K562 (cell line): ENCODE results near the gene HMSD. TPM values are rescaled to one million over a fixed set of nuclear protein-coding genes. Genes with fewer than 3 reads are reported as not detected.

Source experiments
- ATAC-seq: fragments of 200-7000 bp; cut with Tn5 transposase; 3 replicates; pipeline ENCODE4 v1.9.1; 2020; ENCODE audit warnings: moderate library complexity
- BruUV-seq: library from RNA; stranded (reverse); fragments of 400-500 nt; replicated peaks from 2 replicates; lab custom pipeline; 2021; lab: Mats Ljungman, UMichigan
- CTCF ChIA-PET: fragments of 300-600 bp; formaldehyde crosslinking; extraction: SDS; loops from one replicate; lab custom pipeline; 2021; ENCODE audit warnings: low intra/inter-chr PET ratio; lab: Yijun Ruan, JAX
- POLR2A ChIA-PET: fragments of 300-600, 350-650 bp; sonication (Branson Sonifier 250); formaldehyde crosslinking; extraction: SDS; loops from one replicate; lab custom pipeline; 2021; ENCODE audit warnings: antibody characterized with exemption, inconsistent platforms; lab: Yijun Ruan, JAX
- DNase-seq, 4 experiments: peaks; one replicate each; pipeline versions ENCODE4 v3.0.0 to v3.0.0-alpha.2; 2011 to 2018; ENCODE audit warnings: low spot score in 3 of 4, mixed read lengths in 3 of 4; ENCODE audit errors: extremely low read depth in 1 of 4
- FAIRE-seq: peaks from 2 replicates; lab custom pipeline; 2011; peaks lifted over from hg19 to GRCh38; lab: Jason Lieb, UNC
- H2AFZ ChIP-seq: 2 replicates; pipeline ENCODE4 v1.6.0; 2011; ENCODE audit warnings: low read depth, low read length, control low read depth, inconsistent platforms
- H3K27ac ChIP-seq: fragments of 200-600 bp; 3 replicates; pipeline ENCODE4 v1.8.0; 2011; ENCODE audit warnings: low read depth, mild to moderate bottlenecking, control low read depth, inconsistent platforms, low read length, moderate library complexity, mixed read lengths; ENCODE audit errors: extremely low read depth
- H3K27me3 ChIP-seq, 2 experiments: fragments of 300-600 bp in 1 of 2; 2 replicates in 1 of 2; 3 replicates in 1 of 2; pipeline versions ENCODE4 v1.6.0 to v1.8.0; 2011; ENCODE audit warnings: inconsistent platforms in 2 of 2, low read length in 2 of 2, mild to moderate bottlenecking in 1 of 2, mixed read lengths in 1 of 2, moderate library complexity in 1 of 2; ENCODE audit not compliant: control insufficient read depth in 2 of 2, insufficient read depth in 2 of 2
- H3K36me3 ChIP-seq: fragments of 300-600 bp; 3 replicates; pipeline ENCODE4 v1.8.0; 2011; ENCODE audit warnings: mild to moderate bottlenecking, low read length, inconsistent platforms; ENCODE audit not compliant: control insufficient read depth, insufficient read depth
- H3K4me1 ChIP-seq, 2 experiments: fragments of 200-600 bp in 1 of 2; replicated peaks in 1 of 2; 2 replicates in 1 of 2; 3 replicates in 1 of 2; pipeline versions ENCODE4 v1.5.1 to v1.8.0; 2011; ENCODE audit warnings: inconsistent platforms in 2 of 2, low read length in 2 of 2, mild to moderate bottlenecking in 1 of 2, mixed read lengths in 1 of 2, moderate library complexity in 1 of 2; ENCODE audit not compliant: control insufficient read depth in 2 of 2, insufficient read depth in 2 of 2
- H3K4me2 ChIP-seq: 2 replicates; pipeline ENCODE4 v1.6.1; 2011; ENCODE audit warnings: low read length, control low read depth, inconsistent platforms, mixed read lengths; ENCODE audit not compliant: insufficient read depth
- H3K4me3 ChIP-seq: fragments of 200-600 bp; sonication (generic), shearing (Covaris generic); 2 replicates; pipeline ENCODE4 v1.5.1; 2016; ENCODE audit warnings: control low read depth, inconsistent platforms
- H3K79me2 ChIP-seq: fragments of 200-600 bp; 3 replicates; pipeline ENCODE4 v1.8.0; 2011; ENCODE audit warnings: low read length, inconsistent platforms; ENCODE audit not compliant: control insufficient read depth, insufficient read depth
- H3K9ac ChIP-seq, 2 experiments: 2 replicates each; pipeline versions ENCODE4 v1.6.0 to v1.6.1; 2011; ENCODE audit warnings: low read depth in 2 of 2, low read length in 2 of 2, control low read depth in 1 of 2, inconsistent platforms in 1 of 2, mild to moderate bottlenecking in 1 of 2, mixed read lengths in 1 of 2; ENCODE audit not compliant: insufficient read depth in 1 of 2
- H3K9me1 ChIP-seq: one replicate; pipeline ENCODE4 v1.6.0; 2011; ENCODE audit warnings: inconsistent platforms, mild to moderate bottlenecking, low read length, moderate library complexity; ENCODE audit not compliant: control insufficient read depth, insufficient read depth
- H3K9me3 ChIP-seq: replicated peaks from 2 replicates; pipeline ENCODE4 v1.5.1; 2011; ENCODE audit warnings: low read depth, low read length, inconsistent platforms; ENCODE audit not compliant: control insufficient read depth, insufficient read depth
- H4K20me1 ChIP-seq: replicated peaks from 2 replicates; pipeline ENCODE4 v1.6.1; 2011; ENCODE audit warnings: low read length, inconsistent platforms, mixed read lengths; ENCODE audit not compliant: control insufficient read depth, insufficient read depth
- ARID1B ChIP-seq: fragments of 450-650 bp; IDR thresholded peaks from 2 replicates; pipeline ENCODE4 v1.6.1; 2016; ENCODE audit warnings: antibody characterized with exemption, mild to moderate bottlenecking, inconsistent platforms
- ASH1L ChIP-seq: fragments of 450-650 bp; IDR thresholded peaks from 2 replicates; pipeline ENCODE4 v1.6.1; 2018; ENCODE audit warnings: borderline replicate concordance, mild to moderate bottlenecking, low read depth; ENCODE audit not compliant: partially characterized antibody
- ATF3 ChIP-seq, 2 experiments: fragments of 450-650 bp in 1 of 2; sonication (generic) in 1 of 2; formaldehyde crosslinking in 1 of 2; IDR thresholded peaks in 1 of 2; conservative IDR thresholded peaks in 1 of 2; 2 replicates each; pipeline versions ENCODE4 v1.6.1 to v1.8.1; 2016 to 2023; ENCODE audit warnings: mild to moderate bottlenecking in 2 of 2, moderate library complexity in 2 of 2, inconsistent platforms in 1 of 2, missing genetic modification reagents in 1 of 2
- ATF6 ChIP-seq: sonication (generic); formaldehyde crosslinking; IDR thresholded peaks from 2 replicates; pipeline ENCODE4 v1.4.0; 2020; ENCODE audit warnings: mild to moderate bottlenecking, missing genetic modification reagents
- CEBPB ChIP-seq: fragments of 450-650 bp; IDR thresholded peaks from 2 replicates; pipeline ENCODE4 v1.6.1; 2016; ENCODE audit warnings: missing genetic modification characterization, missing compliant biosample characterization
- HSF4 ChIP-seq: fragments of 250-450 bp; sonication (Bioruptor Pico); IDR thresholded peaks from 2 replicates; pipeline ENCODE4 v2.1.2; 2022; ENCODE audit warnings: mild to moderate bottlenecking, moderate library complexity, borderline replicate concordance
- MTF1 ChIP-seq: fragments of 250-450 bp; sonication (Bioruptor Pico); IDR thresholded peaks from 2 replicates; pipeline ENCODE4 v1.9.0; 2021; ENCODE audit warnings: moderate library complexity, mild to moderate bottlenecking, inconsistent platforms, borderline replicate concordance
- NFRKB ChIP-seq: fragments of 450-650 bp; IDR thresholded peaks from 2 replicates; pipeline ENCODE4 v1.6.1; 2016; ENCODE audit warnings: low read depth
- NRF1 ChIP-seq, 2 experiments: fragments of 450-650 bp; IDR thresholded peaks in 1 of 2; conservative IDR thresholded peaks in 1 of 2; 2 replicates each; pipeline ENCODE4 v1.6.1; 2014; ENCODE audit warnings: mild to moderate bottlenecking in 2 of 2
- RBM39 ChIP-seq: fragments of 200-400 bp; formaldehyde crosslinking; optimal IDR thresholded peaks from 2 replicates; pipeline ENCODE3; 2018; ENCODE audit warnings: low read depth, low read length
- TARDBP ChIP-seq: fragments of 450-650 bp; IDR thresholded peaks from 2 replicates; pipeline ENCODE4 v1.6.1; 2016
- VEZF1 ChIP-seq: fragments of 200-800 bp; sonication (Bioruptor generic); IDR thresholded peaks from 2 replicates; pipeline ENCODE4 v1.6.1; 2017; ENCODE audit warnings: missing genetic modification characterization, missing compliant biosample characterization
- ZBTB33 ChIP-seq: sonication (generic); formaldehyde crosslinking; IDR thresholded peaks from 2 replicates; pipeline ENCODE4 v1.8.1; 2023; ENCODE audit warnings: mild to moderate bottlenecking, missing genetic modification reagents
- ZFP30 ChIP-seq: fragments of 250-450 bp; sonication (Bioruptor Pico); IDR thresholded peaks from 2 replicates; pipeline ENCODE4 v1.8.0; 2022; ENCODE audit warnings: moderate library complexity, mild to moderate bottlenecking, inconsistent platforms, borderline replicate concordance
- WGBS: fragments of 100-300 bp; shearing (Covaris generic); methylation state at CpG from one replicate; pipeline ENCODE4 v1.1.6; 2016; ENCODE audit warnings: low coverage, mixed read lengths; ENCODE audit not compliant: insufficient coverage; ENCODE audit errors: missing lambda C conversion rate; 5-methylcytosine and 5-hydroxymethylcytosine counted together
- in situ Hi-C: fragments of 300-500 bp; cut with MboI; formaldehyde crosslinking; loops from 4 replicates; pipeline ENCODE4 v1.15.0; 2018; ENCODE audit warnings: inconsistent platforms, mixed read lengths
- intact Hi-C: fragments of 100-400 bp; cut with micrococcal nuclease; formaldehyde crosslinking; loops from 2 replicates; pipeline ENCODE4 v1.14.2; 2022
- polyA plus RNA-seq, 8 experiments: library from polyadenylated mRNA; depleted of rRNA in 4 of 8; stranded (reverse) in 5 of 8; unstranded in 3 of 8; fragments of >200 nt; fragmentation: Nextera tagmentation in 2 of 8; fragmentation: Illumina TruSeq in 1 of 8; extraction: Ambion mirVana in 2 of 8; extraction: Trizol in 1 of 8; gene quantifications; 2 replicates each; pipeline versions ENCODE4 v1.2.1 to v1.2.3, GENCODE V29; 2011 to 2014; ENCODE audit warnings: inconsistent platforms in 1 of 8, missing spikeins in 1 of 8
- total RNA-seq, 7 experiments: library from RNA; depleted of rRNA in 6 of 7; stranded (reverse); fragments of >200 nt in 6 of 7; fragmentation: Illumina TruSeq in 2 of 7; extraction: Trizol in 2 of 7; gene quantifications; 2 replicates each; pipeline versions ENCODE4 v1.2.1 to v1.2.3, GENCODE V29; 2011 to 2021; ENCODE audit warnings: low replicate concordance in 1 of 7

The HMSD gene
- total and polyA plus RNA-seq, 9 of the 15 experiments (the other 6 are each of a cell fraction or from before 2014, with no cell fraction given) = 0.18 to 0.39 (median 0.33) TPM; not detected in 6

- BruUV-seq = no TSS peak
- peak within 1 kb of the TSS; percentile 11; the same call in 1 of the 2 replicates for H3K4me2 ChIP-seq
- ATAC-seq = peak; percentile 91
- in situ Hi-C loops = no loop called here
- H3K9me1 ChIP-seq = no peaks in the 10 kb centered on the region
- WGBS = 4% methylated on average over 5 of the region's 62 CpGs
- no peak for FAIRE-seq
- peaks cover 0 to 13% of the 10 kb centered on the region in 2 experiments; a peak in 1 of 5 replicates for H3K4me1 ChIP-seq
- peak within 1 kb of the TSS; percentile 35 for H3K4me3 ChIP-seq
- H2AFZ ChIP-seq = no peak within 1 kb of the TSS; the same call in 1 of the 2 replicates
- H3K27ac ChIP-seq = no peak within 1 kb of the TSS
- DNase-seq = peak; percentile 8 to 19 (median 18)
- no peaks in the 10 kb centered on the region for H4K20me1 ChIP-seq
- CTCF ChIA-PET = no interaction called here
- no peaks in the 10 kb centered on the region for H3K36me3 ChIP-seq
- POLR2A ChIA-PET = no interaction called here
- H3K27me3 ChIP-seq = no peaks in the 10 kb centered on the region
- H3K9me3 ChIP-seq = no peaks in the 10 kb centered on the region
- intact Hi-C loops = no loop called here
- no peak within 1 kb of the TSS for H3K9ac ChIP-seq
- H3K79me2 ChIP-seq = no peaks in the 10 kb centered on the region
- peak in 1 of 2 experiments; percentile 20; a peak in 1 of 4 replicates for TF ChIP-seq NRF1 (conservative IDR thresholded peaks at IDR 0.05 in 1 of 2, IDR thresholded peaks at IDR 0.05 in 1 of 2)
- no peak for TF ChIP-seq ZFP30 (CRISPR knock-in tag)
- peak; percentile 50 for TF ChIP-seq ATF3 (IDR thresholded peaks at IDR 0.05)
- TF ChIP-seq ATF3 (CRISPR knock-in tag; conservative IDR thresholded peaks at IDR 0.05) = no peak
- no peak for TF ChIP-seq ASH1L
- TF ChIP-seq TARDBP = no peak
- no peak for TF ChIP-seq ATF6 (CRISPR knock-in tag)
- TF ChIP-seq VEZF1 = peak; percentile 38; the same call in 1 of the 2 replicates
- TF ChIP-seq ZBTB33 (CRISPR knock-in tag) = no peak
- 0 out of 2 replicates have a peak, but pooled peaks have one; percentile 19 for TF ChIP-seq CEBPB (tag)
- TF ChIP-seq ARID1B = no peak
- TF ChIP-seq MTF1 (CRISPR knock-in tag) = no peak
- no peak for TF ChIP-seq HSF4 (CRISPR knock-in tag)
- TF ChIP-seq RBM39 = no peak
- TF ChIP-seq NFRKB = no peak
These were observed 21.1 kb downstream of the HMSD start, which contains the start of gene SERPINB8 for GRCh38 chr18:63969942-63970808. TSS of gene SERPINB8 (plus strand) at chr18:63970081. CDS start at chr18:63978309, 8,228 bp downstream.
